ENCODE data around the gene CRTAC1.

CRTAC1 gene, protein sequence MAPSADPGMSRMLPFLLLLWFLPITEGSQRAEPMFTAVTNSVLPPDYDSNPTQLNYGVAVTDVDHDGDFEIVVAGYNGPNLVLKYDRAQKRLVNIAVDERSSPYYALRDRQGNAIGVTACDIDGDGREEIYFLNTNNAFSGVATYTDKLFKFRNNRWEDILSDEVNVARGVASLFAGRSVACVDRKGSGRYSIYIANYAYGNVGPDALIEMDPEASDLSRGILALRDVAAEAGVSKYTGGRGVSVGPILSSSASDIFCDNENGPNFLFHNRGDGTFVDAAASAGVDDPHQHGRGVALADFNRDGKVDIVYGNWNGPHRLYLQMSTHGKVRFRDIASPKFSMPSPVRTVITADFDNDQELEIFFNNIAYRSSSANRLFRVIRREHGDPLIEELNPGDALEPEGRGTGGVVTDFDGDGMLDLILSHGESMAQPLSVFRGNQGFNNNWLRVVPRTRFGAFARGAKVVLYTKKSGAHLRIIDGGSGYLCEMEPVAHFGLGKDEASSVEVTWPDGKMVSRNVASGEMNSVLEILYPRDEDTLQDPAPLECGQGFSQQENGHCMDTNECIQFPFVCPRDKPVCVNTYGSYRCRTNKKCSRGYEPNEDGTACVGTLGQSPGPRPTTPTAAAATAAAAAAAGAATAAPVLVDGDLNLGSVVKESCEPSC
- 0 reads per million in 2 donors for total RNA-seq

DNA sequence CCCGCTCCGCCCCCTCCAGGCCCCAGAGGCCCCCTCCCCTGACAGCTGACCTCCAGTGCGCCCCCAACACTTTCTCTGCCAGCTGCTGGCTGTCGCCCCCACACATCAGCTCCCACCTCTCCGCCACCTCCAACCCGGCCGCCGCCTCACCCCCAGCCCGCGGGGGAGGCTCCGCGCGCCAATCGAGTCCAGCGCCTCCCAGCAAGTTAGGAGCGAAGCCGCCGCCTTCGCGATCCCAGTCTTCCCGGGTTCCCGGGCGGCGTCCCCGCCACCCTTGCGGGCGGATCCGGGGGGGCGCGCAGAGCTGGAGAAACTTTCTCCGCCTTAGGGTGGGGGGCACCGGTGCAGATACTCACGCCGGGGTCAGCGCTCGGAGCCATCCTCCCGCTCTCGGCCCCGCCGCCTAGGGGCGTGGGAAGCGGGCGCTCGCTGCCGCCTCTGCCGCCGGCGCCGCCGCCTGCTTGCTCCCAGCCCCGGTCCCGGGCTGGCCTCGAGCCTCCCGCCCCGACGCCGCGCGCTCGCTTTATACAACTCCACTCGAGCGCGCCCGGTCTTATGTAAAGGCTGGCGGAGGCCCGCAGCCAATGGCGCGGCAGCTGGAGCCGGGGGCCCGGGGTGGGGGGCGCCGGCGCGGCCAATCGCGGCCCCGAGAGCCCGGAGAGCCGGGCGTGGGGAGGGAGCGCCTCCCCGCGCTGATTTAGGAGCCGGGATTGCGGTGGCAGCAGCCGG, at the start of gene CRTAC1:
TSS of gene CRTAC1 (minus strand) at position 529 of the 729 bp plus-strand sequence. CDS start at position 380, 149 bp downstream.
- DNase-seq = no peak

DNA sequence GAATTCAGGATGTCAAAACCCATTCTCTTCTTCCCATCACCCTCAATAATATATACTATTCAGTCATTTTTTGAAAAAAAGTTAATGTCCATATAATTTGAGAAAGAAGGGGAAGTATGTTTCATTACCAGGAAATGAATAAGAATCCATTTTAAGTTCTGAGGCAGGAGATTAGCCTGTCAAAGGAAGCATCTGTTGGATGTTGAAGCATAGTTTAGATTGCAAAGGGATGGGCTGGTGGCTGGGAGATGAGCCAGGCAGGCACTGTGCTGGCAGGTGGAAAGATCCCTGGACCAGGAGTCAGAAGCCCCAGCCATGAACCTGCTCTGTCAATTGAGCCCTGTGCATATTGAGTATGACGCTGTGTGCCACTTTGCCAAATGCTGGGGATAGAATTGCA, 48.4 kb upstream of the CRTAC1 start:
- DNase-seq = no peak

DNA sequence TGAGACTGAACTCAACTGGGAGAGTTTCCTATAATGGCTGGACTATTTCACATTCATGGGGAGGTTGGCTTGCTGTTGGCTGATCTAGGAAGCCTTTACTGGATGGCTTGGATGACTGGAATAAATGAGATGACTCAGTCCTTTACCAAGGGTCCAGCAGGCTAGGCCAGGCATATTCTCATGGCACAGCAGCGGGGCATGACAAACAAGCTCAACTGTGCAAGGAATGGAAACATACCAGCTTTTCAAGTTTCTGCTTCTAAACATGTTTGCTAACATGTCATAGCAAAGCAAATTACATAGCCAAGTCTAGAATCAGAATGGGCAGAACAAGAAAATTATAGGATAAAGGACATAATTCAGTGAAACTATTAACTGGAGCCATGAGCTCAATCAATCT, 46.8 kb upstream of the CRTAC1 start:
- no peak for DNase-seq

DNA sequence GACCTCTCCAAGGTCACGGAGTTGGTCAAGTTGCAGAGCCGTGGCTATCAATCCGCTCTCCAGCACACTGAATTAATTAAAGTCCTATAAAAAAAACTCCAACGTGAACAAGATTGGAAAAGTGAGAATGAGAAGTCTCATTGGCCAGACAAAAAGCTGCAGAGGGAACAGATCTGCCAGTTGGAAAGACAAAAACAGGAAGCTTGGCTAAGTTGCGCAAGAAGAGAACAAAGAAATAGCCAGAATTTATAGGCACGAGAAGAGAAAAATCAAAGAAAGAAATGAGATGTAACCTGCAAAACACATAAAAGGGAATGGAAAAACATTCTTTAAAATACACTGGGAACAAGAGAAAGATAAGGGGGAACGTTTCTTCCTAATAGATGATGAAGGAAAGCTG, 45.7 kb upstream of the CRTAC1 start:
- DNase-seq = no peak

DNA sequence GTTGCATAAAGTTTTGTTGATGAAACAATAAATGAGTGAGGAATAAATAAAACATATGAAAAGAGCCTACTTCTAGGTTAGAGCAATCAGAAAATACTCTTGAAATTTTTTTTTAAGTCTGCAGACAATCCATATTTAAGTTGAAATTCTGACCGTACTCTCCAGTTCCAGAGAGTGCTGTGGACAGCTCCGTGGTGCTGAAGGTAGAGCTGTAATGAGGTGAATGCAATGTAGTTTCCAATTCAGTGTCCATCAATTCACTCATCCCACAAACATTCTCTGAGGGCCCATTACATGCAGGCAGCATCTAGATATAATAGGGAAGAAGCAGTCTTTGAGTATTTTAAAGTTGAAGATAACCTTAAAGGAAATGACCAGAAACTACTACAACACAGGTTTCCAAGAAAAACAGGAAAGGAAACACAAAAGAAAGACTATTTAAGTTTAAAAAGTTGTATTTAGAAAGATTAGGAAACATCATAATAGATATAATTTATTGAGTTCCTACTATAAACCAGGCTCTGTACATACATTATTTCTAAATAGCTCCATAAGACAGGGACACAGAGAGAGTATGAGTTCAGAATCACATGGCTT, 44.0 kb upstream of the CRTAC1 start:
- no peak for DNase-seq

DNA sequence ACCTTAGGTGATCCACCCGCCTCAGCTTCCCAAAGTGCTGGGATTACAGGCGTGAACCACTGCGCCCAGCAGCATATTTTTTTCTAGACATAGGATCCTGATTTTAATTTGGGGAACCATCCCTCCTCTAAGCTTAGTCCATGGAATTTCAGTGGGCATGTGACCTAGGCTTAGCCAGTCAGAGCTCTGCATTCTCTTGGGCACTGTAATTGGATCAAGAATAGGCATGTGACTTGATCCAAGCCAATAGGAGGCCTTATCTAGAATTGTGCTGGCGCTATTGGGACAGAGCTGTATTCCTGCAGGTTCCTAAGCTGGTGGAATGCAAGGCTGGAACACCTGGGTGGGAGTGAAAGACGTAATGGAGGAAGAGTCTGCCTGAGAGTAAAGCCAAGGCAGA, 36.7 kb upstream of the CRTAC1 start:
- DNase-seq = no peak

DNA sequence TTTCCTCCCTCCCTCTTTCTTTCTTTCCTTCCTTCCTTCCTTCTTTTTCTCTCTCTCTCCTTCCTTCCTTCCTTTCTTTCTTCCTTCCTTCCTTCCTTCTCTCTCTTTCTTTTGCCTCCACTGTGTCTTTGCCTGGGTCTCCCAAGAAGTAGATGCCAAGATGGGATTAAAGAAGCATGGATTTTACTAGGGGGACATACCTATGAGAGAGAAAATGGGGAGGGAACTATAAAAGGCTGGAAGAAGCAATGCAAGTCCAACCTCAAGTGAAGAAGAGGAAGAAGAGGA, 33.3 kb upstream of the CRTAC1 start:
- DNase-seq = no peak

DNA sequence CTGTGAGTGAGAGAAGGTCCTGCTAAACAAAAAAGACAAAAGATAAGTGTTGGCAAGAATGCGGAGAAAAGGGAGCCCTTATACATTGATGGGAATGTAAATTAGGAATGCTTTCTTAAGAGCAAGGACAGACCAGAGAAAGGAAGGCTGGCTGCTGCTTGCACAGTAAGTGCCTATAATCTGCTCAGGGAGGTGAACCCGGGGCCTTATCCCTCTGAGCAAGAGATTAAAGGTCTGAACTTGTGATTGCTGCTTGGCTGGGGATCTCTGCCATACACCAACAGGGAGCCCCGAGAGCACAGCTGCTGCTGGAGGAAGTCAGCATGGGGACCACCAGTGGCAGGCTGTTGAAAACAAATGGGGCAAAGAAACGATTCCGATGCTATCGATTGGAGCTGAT, 32.0 kb upstream of the CRTAC1 start:
- no peak for DNase-seq

DNA sequence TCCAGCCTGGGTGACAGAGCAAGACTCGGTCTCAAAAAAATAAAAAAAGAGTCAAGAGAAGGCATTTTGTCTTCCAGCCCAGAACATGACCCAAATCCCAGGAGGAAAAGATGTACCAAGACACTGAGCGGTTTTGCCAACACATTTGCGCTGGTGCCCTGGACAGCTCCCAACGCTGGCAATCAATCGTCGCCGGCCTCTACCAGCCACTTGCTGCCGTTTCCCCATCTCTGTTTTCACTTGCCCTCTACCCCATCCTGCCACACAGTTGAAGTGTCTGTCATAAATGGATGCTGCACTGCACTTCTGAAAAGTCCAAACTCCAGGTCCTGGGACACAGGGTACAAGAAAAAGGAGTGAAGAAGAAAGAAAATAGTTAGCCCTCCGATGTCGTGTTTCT, 29.7 kb upstream of the CRTAC1 start:
- DNase-seq = no peak

DNA sequence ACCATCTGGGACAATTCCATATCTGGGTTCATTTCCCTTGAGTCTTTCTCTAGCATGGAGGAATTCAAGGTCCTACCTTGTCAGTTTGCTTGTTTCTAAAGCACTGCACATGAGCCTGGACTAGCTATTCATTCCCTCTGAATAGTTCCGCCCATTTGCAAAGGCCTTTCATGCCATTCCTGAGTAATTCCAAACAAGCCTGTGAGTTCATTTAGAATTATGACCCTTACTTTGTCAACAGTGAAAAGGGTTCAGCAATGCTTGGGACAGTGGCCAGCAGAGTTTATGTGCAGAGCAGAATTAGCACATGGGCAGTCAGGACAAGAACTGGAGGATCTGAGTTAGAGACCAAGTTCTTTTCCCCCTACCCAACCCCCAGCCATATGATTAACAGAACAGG, 27.9 kb upstream of the CRTAC1 start:
- DNase-seq = no peak

DNA sequence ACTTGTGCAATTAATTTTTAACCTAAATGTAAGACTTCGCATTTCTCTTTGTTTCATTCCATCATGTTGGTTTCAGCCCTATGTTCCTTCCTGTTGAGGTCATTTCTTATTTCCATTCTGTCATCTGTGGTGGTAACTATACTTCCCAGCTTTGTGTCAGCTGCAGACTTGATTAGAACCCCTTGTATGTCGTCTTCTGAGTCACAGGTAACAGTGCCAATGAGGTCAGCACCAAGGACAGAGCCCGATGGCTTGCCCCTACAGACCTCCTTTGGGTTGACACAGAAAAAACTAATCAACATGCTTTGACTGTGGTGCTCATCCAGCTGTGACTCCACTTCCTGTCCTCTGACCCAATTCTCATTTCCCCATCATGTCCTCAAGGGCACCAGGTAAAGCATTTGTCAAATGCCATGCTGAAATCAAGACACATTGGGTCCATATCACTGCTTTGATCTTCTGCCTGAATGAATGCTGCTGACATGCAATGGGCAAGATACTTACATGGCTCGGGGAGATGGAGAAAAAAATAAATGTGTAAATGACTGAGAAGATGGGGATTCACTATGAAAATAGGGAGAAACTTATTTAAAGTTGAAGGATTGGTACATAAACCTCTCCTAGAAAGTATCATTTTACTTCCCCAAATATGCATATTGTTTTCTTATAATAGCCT, 25.6 kb upstream of the CRTAC1 start:
- no peak for DNase-seq

DNA sequence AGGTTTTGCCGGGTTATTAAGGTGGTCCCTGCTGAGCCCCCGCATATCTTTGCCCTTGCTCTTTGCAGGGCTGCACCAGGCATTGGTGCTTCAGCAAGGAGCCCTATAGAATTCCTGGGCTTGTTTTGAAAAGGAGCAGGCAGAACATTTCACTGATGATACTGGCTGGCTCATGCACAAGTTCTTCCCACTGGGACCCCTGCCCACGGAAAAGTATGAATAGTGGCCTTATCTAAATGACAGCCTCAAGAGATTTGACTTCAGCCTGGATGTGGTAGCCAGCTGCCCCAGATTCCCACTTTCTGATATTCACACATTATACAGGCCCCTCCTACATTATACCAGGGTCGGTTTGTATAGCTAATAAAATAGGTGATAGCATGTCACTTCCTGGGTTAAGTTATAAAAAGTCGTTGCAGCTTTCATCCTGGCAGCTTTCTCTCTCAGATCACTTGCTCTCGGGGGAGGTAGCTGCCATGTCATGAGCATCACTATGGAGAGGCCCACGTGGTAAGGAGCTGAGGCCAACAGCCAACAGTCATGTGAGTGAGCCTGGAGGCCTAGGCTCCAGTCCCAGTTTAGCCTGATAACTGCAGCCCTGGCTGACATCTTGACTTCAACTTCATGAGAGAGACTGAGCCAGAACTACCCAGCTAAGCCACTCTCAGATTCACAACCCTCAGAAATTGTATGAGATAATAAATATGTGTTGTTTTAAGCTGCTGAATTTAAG, 16.8 kb upstream of the CRTAC1 start:
- DNase-seq = no peak

DNA sequence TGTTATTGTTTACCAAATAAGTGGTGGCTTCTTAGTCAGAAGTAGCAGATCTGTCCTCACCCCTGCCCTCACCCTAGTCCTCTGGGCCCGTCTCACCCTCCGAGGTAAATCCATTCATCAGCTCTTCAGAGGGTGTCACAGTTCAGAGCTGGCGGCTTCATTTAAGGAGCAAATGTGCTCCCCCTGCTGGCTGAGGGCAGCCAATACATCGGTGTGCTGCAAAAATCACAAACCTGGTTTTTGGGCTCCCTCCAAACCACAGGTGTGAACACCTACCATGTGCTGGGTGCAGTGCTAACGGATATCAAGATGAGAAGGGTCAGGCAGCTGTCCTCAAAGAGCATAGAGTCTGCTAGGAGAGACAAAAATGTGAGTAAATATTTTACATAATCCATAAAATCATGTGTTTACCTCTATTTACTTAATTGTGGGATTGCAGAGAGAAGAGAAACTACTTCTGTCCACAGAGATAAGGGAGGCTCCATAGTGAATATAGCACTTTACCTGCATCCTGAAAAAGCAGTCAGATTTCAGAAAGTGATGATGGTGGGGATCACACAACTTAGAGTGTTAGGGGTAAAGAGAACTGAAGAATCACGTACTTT, 15.5 kb upstream of the CRTAC1 start:
- peak; percentile 45 for DNase-seq

DNA sequence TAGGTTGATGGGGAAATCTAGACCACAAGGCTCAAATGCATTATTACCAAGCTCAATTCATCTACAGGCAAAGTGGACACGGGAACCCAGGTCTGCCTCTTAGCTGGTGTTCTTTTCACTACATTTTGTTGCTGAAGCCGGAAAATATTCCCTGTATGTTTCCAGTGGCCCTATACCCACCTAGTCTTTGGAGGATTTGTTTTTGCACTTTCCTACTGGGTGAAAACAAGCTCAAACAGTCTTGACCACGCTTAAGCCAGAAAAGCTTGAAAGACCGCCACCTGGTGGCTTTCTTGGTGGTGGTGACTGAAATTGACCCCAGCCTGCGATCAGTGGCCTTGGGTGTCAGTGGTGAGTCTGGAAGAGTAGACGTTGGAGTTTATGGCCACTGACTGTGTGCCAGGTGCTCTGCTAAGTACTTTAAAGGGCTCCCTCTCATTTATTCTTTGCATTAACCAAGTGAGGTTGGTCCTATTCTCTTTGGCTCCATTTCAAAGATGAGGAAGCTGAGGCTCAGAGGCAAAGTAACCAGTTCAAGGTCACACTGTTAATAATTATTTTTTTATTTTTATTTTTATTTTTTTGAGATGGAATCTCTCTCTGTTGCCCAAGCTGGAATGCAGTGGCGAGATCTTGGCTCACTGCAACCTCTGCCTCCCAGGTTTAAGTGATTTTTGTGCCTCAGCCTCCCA, 11.1 kb upstream of the CRTAC1 start:
- DNase-seq = peak; percentile 17

DNA sequence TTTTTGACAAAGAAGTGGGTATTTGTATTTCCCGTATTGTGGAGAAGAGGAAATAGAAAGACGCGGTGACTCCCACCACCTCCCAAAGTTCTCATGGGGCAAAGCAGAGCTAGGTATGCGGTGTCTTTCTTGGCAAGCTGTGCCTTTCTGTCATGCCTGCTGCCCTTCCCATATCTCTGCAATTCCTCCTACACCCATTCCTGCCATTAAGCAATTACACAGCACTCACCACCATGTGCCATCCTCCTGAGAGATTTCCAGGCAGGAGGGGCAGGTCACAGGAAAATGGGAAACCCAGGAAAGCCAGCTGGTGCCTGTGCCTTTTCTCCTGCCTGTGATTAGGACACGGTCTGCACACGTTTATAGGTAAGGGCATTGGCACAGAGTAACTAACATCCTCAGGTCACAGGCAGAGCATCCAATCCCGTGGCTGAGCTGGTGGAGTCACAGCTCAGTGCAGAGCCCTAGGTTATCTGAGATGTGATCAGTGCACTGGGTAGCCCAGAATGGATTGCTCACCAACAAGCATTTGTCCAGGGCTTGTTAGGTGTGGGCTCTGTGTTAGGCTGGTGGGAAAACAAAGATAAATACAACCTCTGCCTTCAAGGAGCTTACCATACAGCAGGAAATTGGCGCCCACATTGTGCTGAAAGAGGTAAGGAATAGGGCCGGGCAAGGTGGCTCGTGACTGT, 9.4 kb upstream of the CRTAC1 start:
- DNase-seq = no peak

DNA sequence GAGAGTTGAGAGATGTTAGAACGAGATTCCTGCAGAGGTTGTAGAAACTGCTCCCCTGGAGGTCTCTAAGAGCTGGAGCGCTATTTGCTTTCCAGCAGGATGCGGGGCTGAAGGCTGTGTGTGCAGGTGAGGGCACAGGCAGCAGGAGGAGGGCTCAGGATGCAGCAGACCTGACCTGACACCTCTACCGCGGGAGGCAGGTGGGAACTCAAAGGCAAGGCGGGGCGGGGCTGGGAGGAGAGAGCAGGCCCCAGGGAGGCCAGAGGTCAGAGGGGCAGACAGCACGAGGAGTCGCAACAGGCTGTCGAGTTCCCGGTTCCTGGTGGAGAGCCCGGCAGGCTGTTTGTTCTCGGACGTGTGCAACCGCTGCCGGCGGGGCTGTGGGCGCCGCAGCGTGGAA, 7.9 kb upstream of the CRTAC1 start:
- DNase-seq = no peak

DNA sequence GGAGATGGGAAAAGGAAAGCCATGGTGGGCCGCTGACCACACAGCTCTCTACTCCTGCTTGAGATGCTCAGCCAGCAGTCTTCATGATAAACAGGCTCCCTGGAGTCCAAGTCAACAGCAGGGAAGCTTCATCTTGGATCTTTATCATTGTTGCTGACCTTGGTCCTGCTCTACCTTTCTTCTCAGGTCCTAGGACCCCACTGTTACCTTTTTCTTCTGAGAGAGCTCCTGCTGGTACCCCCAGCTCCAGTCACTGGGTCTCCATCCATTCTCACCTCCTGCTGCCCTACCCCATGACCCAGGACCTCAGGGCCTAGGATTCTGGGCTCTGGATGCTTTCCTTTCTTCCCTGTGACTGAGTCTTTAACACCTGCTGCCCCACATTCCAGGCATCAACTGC, 5.2 kb upstream of the CRTAC1 start:
- no peak for DNase-seq

DNA sequence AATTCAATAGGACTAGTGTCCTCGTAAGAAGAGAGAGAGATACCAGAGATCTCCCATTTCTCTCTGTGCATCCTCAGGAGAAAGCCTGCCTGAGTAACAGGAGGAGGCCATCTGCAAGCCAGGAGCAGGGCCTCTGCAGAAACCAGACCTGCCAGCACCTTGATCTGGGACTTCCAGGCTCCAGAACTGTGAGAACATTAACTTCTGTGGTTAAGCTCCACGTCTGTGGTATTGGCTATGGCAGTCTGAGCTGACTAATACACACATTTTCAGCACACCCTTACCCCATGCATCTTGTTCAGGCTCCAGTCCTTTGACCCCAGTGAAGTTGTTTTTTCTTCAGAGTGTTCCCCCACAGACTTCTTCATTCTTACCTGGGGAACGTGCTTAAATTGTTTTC, 3.1 kb upstream of the CRTAC1 start:
- no peak for DNase-seq

DNA sequence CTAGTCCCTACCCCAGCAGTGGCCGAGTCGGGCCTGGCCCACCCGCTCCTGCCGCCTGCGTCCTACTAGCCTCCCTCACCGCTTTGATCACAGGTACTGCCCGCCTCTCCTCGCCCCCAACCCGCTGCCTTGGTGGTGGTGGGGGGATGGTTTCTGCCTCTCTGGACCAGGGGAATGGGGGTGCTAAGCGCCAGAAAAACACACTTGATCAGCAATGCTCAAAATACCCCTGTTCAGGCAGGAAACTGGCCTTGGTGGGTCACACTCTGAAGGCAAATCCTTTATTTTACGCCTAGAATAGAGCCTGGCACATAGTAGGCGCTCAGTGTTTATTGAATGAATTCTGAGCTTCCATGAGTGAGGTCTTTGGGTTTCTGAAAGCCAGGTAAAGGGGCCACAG, 1.0 kb upstream of the CRTAC1 start:
- no peak for DNase-seq

DNA sequence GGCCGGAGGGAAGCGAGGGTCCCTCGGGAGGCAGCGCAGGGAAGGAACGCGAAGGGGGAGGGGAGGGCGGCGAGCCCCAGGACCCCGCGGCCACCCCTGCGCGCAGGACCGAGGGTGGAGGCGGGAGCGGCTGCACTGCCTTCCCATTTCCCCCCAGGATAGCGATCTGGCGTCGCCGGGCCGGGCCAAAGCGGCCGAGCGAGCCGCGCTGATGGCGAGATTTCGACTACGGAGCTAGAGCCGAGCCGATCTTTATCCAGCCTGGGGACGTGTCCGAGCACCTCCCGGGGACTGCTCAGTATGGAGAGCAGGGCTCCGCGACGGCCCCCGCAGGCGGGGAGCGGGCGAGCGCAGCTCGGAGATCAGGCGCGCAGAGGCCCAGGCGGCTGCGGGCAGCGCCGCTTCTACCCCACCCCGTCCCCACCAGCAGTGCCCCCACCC, 590 bp upstream of the CRTAC1 start:
- no peak for DNase-seq

Data from T-helper 9 cell (primary cell).